GM11168 (cell line): Measurements from ENCODE around the gene RARB.

Experiments
- in situ Hi-C: fragments of 300-500 bp; cut with MboI; formaldehyde crosslinking; loops from one replicate; pipeline ENCODE4 v1.12.0; 2022; ENCODE audit warnings: low sequenced_read_pairs; ENCODE audit not compliant: unreplicated experiment

RARB gene

GRCh38 chr3:25420885-25421284 is 7.2 kb upstream of the RARB start:
- in situ Hi-C loops, result no loop called here

GRCh38 chr3:25421747-25422146 is 6.3 kb upstream of the RARB start:
- in situ Hi-C loops, result no loop called here

- in situ Hi-C loops, result no loop called here
These were observed 4.1 kb upstream of the RARB start for GRCh38 chr3:25423780-25424588.

GRCh38 chr3:25424614-25425013 is 3.4 kb upstream of the RARB start:
- in situ Hi-C loops, result no loop called here

GRCh38 chr3:25426408-25426807 is 1.7 kb upstream of the RARB start:
- in situ Hi-C loops, result no loop called here

- in situ Hi-C loops, result no loop called here
These were observed 908 bp upstream of the RARB start for GRCh38 chr3:25427155-25427554.

GRCh38 chr3:25427563-25427941 is 511 bp upstream of the RARB start:
- in situ Hi-C loops, result no loop called here

GRCh38 chr3:25428789-25429335 is 799 bp downstream of the RARB start:
- in situ Hi-C loops, result no loop called here

- in situ Hi-C loops, result no loop called here
These were observed 1.6 kb downstream of the RARB start for GRCh38 chr3:25429361-25430286.

GRCh38 chr3:25430287-25430934 is 2.3 kb downstream of the RARB start:
- in situ Hi-C loops, result no loop called here

GRCh38 chr3:25430935-25431770 is 3.1 kb downstream of the RARB start:
- in situ Hi-C loops, result no loop called here

- in situ Hi-C loops, result no loop called here
These were observed 4.2 kb downstream of the RARB start for GRCh38 chr3:25432176-25432720.

GRCh38 chr3:25433106-25433505 is 5.0 kb downstream of the RARB start:
- in situ Hi-C loops, result no loop called here

GRCh38 chr3:25433868-25434267 is 5.8 kb downstream of the RARB start:
- in situ Hi-C loops, result no loop called here

- in situ Hi-C loops, result no loop called here
These were observed 9.9 kb downstream of the RARB start for GRCh38 chr3:25437953-25438352.

GRCh38 chr3:25438791-25439555 is 10.9 kb downstream of the RARB start:
- in situ Hi-C loops, result no loop called here

- in situ Hi-C loops, result no loop called here
These were observed 13.3 kb downstream of the RARB start for GRCh38 chr3:25441234-25441856.

- in situ Hi-C loops, result no loop called here
These were observed 14.4 kb downstream of the RARB start for GRCh38 chr3:25442486-25442885.
